Adrenal gland (tissue), 12 donors: ENCODE results near the gene BCAS2. TPM values are rescaled to one million over a fixed set of nuclear protein-coding genes. Genes with fewer than 3 reads are reported as not detected.

Experiments
- DNase-seq, 7 donors: peaks; one replicate each; pipeline ENCODE4 v3.0.0-alpha.2; 2019 to 2020
- H3K27ac ChIP-seq, 5 donors: fragments of 200-600 bp; sonication (generic) in 4 of 5; 1 replicate in 3 of 5; 2 replicates in 2 of 5; pipeline versions ENCODE4 v1.5.1 to v1.8.0; 2016 to 2020; ENCODE audit warnings: mild to moderate bottlenecking in 1 of 5
- H3K27me3 ChIP-seq: fragments of 200-600 bp; 2 replicates; pipeline ENCODE4 v1.8.0; 2021
- H3K36me3 ChIP-seq, 2 donors: fragments of 200-600 bp; replicated peaks in 1 of 2; 1 replicate in 1 of 2; 2 replicates in 1 of 2; pipeline versions ENCODE4 v1.5.1 to v1.8.0; 2018 to 2022
- H3K4me1 ChIP-seq, 2 donors: fragments of 200-600 bp; replicated peaks in 1 of 2; 1 replicate in 1 of 2; 2 replicates in 1 of 2; pipeline versions ENCODE4 v1.5.1 to v1.8.0; 2018 to 2021
- H3K4me3 ChIP-seq, 4 donors: fragments of 200-600 bp; sonication (generic) in 3 of 4; one replicate each; pipeline ENCODE4 v1.5.1; 2016 to 2018
- H3K9me3 ChIP-seq, 3 donors: fragments of 200-600 bp; sonication (generic) in 1 of 3; replicated peaks in 1 of 3; 1 replicate in 2 of 3; 2 replicates in 1 of 3; pipeline versions ENCODE4 v1.5.1 to v1.8.0; 2016 to 2021
- POLR2A ChIP-seq, 2 donors: fragments of 450-650 bp; IDR thresholded peaks; one replicate each; pipeline ENCODE4 v1.6.1; 2017; ENCODE audit warnings: antibody characterized with exemption in 2 of 2, mild to moderate bottlenecking in 2 of 2, moderate library complexity in 1 of 2
- WGBS, 4 donors: extraction: QIAGEN DNeasy Blood & Tissue Kit in 2 of 4; methylation state at CpG; one replicate each; pipeline versions ENCODE4 v1.1.5 to v1.1.7; 2013 to 2017; 5-methylcytosine and 5-hydroxymethylcytosine counted together
- intact Hi-C, 2 donors: fragments of 100-400 bp; cut with DNase I; formaldehyde crosslinking; loops; one replicate each; pipeline versions ENCODE4 v1.14.1 to v1.15.0; 2022 to 2023
- polyA plus RNA-seq, 3 donors: library from polyadenylated mRNA; stranded (reverse); fragments of 200-250 nt in 2 of 3; fragments of 350-450 nt in 1 of 3; fragmentation: Illumina TruSeq in 1 of 3; extraction: RNeasy Lipid Tissue Mini Kit (QIAGEN cat#74804) in 1 of 3; gene quantifications; one replicate each; pipeline ENCODE4 v1.2.3, GENCODE V29; 2013 to 2014
- total RNA-seq, 9 donors: library from RNA; depleted of rRNA in 4 of 9; stranded (reverse); fragments of >200 nt in 4 of 9; fragments of 120-200 nt in 1 of 9; fragmentation: NEBNext Ultra II Directional in 1 of 9; extraction: Animal tissue kit (Norgen Biotek cat#: 25700) in 1 of 9; gene quantifications; one replicate each; pipeline versions ENCODE4 v1.1.0 to v1.2.4, GENCODE V29; 2013 to 2023
- TF ChIP-seq, protein P1 (sequence below), 6 experiments: fragments of 450-650 bp in 4 of 6; fragments of 200-600 bp in 2 of 6; sonication (generic) in 1 of 6; IDR thresholded peaks; 1 replicate in 5 of 6; 2 replicates in 1 of 6; pipeline versions ENCODE4 v1.5.1 to v1.8.0; 2016 to 2021; ENCODE audit warnings: antibody characterized with exemption in 6 of 6, mild to moderate bottlenecking in 2 of 6, moderate library complexity in 1 of 6
- donor health status: healthy with polysubstance abuse.
- donor health status: Bipolar disorder and iron deficiency.
- donor health status: DM: yes; HTN: yes; CAD: no.
- donor health status: DM: no; HTN: no; CAD: no.
- donor health status: DM: no; HTN: no; CAD: no.
- donor health status: DM: yes; HTN: yes; CAD: no.

Gene BCAS2
- total and polyA plus RNA-seq, 12 donors, result 15.5 to 83.5 (median 34.2) TPM

DNA sequence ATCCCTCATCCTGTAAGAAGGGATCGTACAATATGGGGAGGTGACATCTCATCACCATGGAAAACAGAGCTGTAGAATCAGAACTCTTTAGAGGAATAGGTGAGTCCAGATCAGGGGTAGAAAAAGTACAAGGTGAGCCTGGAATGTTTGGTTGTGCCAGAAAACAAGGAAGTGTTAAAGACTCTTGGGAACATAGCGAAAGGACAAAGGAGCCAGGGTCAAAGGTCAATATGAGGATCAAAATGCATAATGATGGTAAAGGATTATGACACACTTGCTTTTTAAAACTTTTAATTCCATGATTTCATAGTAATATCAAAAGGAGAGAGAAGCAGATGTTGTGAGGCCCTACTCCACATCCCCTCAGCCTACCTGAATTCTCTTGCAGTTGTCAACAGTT is 51.2 kb downstream of the BCAS2 start:
- 93 to 100% (median 98%) methylated on average over 2 of the region's 2 CpGs for WGBS, 4 donors
- no peaks in the 10 kb centered on the region for H3K27me3 ChIP-seq
- intact Hi-C loops, result no loop called here
- TF ChIP-seq, protein P1, sequence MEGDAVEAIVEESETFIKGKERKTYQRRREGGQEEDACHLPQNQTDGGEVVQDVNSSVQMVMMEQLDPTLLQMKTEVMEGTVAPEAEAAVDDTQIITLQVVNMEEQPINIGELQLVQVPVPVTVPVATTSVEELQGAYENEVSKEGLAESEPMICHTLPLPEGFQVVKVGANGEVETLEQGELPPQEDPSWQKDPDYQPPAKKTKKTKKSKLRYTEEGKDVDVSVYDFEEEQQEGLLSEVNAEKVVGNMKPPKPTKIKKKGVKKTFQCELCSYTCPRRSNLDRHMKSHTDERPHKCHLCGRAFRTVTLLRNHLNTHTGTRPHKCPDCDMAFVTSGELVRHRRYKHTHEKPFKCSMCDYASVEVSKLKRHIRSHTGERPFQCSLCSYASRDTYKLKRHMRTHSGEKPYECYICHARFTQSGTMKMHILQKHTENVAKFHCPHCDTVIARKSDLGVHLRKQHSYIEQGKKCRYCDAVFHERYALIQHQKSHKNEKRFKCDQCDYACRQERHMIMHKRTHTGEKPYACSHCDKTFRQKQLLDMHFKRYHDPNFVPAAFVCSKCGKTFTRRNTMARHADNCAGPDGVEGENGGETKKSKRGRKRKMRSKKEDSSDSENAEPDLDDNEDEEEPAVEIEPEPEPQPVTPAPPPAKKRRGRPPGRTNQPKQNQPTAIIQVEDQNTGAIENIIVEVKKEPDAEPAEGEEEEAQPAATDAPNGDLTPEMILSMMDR (IDR thresholded peaks at IDR 0.05), result no peak
- no peak for TF ChIP-seq POLR2A (IDR thresholded peaks at IDR 0.05)
- no peaks in the 10 kb centered on the region for H3K36me3 ChIP-seq
- no peak overlapping the region for H3K27ac ChIP-seq
- H3K9me3 ChIP-seq, result no peaks in the 10 kb centered on the region
- DNase-seq, result no peak
- no peak overlapping the region for H3K4me3 ChIP-seq
- H3K4me1 ChIP-seq, result no peaks in the 10 kb centered on the region

DNA sequence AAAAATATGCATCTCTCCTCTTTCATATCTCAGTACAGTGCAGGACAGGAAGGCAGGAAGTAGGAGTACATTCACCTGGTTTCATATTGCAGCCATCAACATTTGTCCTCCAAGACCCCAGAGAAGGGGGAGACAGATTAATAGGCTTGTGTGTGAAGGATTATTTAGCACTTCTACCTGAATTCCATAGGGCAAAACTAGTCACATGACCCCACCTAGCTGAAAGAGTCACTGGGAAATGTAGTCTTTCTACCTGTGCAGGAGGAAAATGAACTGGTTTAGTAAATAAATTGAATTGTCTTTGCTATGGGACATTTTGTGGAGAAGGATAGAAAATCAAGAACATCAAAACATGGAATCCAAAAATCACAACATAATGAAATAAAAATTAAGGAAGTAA is 56.5 kb downstream of the BCAS2 start:
- TF ChIP-seq, protein P1 (IDR thresholded peaks at IDR 0.05), result no peak
- no peak for TF ChIP-seq POLR2A (IDR thresholded peaks at IDR 0.05)
- H3K4me3 ChIP-seq, result no peak overlapping the region
- H3K9me3 ChIP-seq, result no peaks in the 10 kb centered on the region
- no peaks in the 10 kb centered on the region for H3K4me1 ChIP-seq
- H3K27me3 ChIP-seq, result no peaks in the 10 kb centered on the region
- no peak overlapping the region for H3K27ac ChIP-seq
- no peak for DNase-seq
- no peaks in the 10 kb centered on the region for H3K36me3 ChIP-seq
- intact Hi-C loops, result no loop called here

DNA sequence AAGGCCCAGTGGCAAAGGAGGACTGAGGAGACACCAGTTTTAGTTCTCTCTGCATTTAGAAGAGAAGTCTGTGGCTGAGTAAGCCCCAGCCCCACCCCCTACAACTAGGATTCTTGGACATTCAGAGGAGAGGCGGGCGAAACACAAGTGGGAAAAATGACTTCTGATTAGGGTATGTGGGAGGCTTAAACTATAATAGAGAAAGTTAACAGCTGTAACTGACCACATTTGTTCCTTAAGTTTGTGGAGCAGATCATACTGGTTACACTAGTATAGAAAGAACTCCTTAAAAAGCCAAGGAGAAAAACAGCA is 59.2 kb downstream of the BCAS2 start:
- TF ChIP-seq, protein P1 (IDR thresholded peaks at IDR 0.05), result no peak
- TF ChIP-seq POLR2A (IDR thresholded peaks at IDR 0.05), result no peak
- Histone ChIP-seq H3K4me1 (no peaks in the 10 kb centered on the region), H3K36me3 (no peaks in the 10 kb centered on the region), H3K27ac (no peak overlapping the region), H3K27me3 (no peaks in the 10 kb centered on the region), H3K4me3 (no peak overlapping the region), H3K9me3 (no peaks in the 10 kb centered on the region)
- WGBS, 4 donors, result 63 to 89% (median 74%) methylated on average over 2 of the region's 2 CpGs
- intact Hi-C loops, result no loop called here
- no peak for DNase-seq

GRCh38 chr1:114521396-114522263 is 59.8 kb downstream of the BCAS2 start:
- Histone ChIP-seq H3K27ac (no peak overlapping the region), H3K27me3 (no peaks in the 10 kb centered on the region), H3K36me3 (no peaks in the 10 kb centered on the region), H3K4me3 (no peak overlapping the region), H3K4me1 (no peaks in the 10 kb centered on the region), H3K9me3 (no peaks in the 10 kb centered on the region)
- 80 to 87% (median 84%) methylated on average over 8 of the region's 8 CpGs for WGBS, 4 donors
- TF ChIP-seq, protein P1 (IDR thresholded peaks at IDR 0.05), result no peak
- no peak for TF ChIP-seq POLR2A (IDR thresholded peaks at IDR 0.05)
- intact Hi-C loops, result no loop called here
- DNase-seq, result no peak

Other genes with a start within 250 kb of the BCAS2 start
- 10 to 100 TPM; 18.2 to 49.0 (median 27.1) TPM for gene TRIM33, start 70.4 kb downstream of the BCAS2 start, total RNA-seq
- gene TRIM33, start 70.4 kb downstream of the BCAS2 start, polyA plus RNA-seq, result 10 to 100 TPM; 13.8 to 28.3 (median 27.0) TPM
- 1 to 10 TPM in 8 of 9 donors, under 1 TPM in 1; 0.91 to 4.2 (median 2.2) TPM for gene DENND2C, start 88.4 kb upstream of the BCAS2 start, total RNA-seq
- 1 to 10 TPM; 1.4 TPM for gene DENND2C, start 88.4 kb upstream of the BCAS2 start, polyA plus RNA-seq
- gene AMPD1, start 113.9 kb upstream of the BCAS2 start, total RNA-seq, result not detected
- under 1 TPM in 2 of 3 donors, not detected in 1; 0.24 to 0.29 TPM for gene AMPD1, start 113.9 kb upstream of the BCAS2 start, polyA plus RNA-seq
- gene NRAS, start 135.2 kb upstream of the BCAS2 start, total RNA-seq, result 10 to 100 TPM; 12.5 to 46.6 (median 19.4) TPM
- gene NRAS, start 135.2 kb upstream of the BCAS2 start, polyA plus RNA-seq, result 10 to 100 TPM in 2 of 3 donors, 1 to 10 TPM in 1; 5.8 to 26.5 (median 10.1) TPM
- 100 to 1,000 TPM; 289 to 775 (median 477) TPM for gene CSDE1, start 176.4 kb upstream of the BCAS2 start, total RNA-seq
- 100 to 1,000 TPM in 2 of 3 donors, 10 to 100 TPM in 1; 75.6 to 376 (median 104) TPM for gene CSDE1, start 176.4 kb upstream of the BCAS2 start, polyA plus RNA-seq
- 10 to 100 TPM; 20.6 to 91.2 (median 36.5) TPM for gene SIKE1, start 199.1 kb upstream of the BCAS2 start, total RNA-seq
- gene SIKE1, start 199.1 kb upstream of the BCAS2 start, polyA plus RNA-seq, result 10 to 100 TPM in 2 of 3 donors, 1 to 10 TPM in 1; 9.9 to 23.2 (median 11.6) TPM